ENCODE results near the gene GZF1.

Gene GZF1

DNA sequence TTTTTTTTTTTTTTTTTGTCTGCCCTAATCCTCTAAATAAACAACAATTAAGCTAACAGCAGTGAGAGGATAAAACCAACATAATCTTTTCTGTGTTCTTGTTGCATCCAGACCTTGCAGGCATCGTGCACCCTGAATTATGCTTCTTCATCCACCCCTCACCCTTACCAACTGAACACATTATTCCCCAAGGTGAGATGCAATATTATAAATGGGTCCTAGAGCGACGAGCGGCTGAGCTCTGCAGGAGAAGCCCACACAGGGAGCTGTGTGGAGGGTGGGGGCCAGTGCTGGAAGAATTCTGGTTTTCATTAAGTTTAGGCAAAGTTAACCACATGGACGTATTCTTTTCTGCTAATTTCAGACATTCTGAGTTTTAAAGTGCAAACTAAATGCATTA, 43.6 kb upstream of the GZF1 start:
- TF ChIP-seq CTCF (IDR thresholded peaks at IDR 0.05; ENCODE audit: low read depth, low read length), result no peak
- no peak for DNase-seq (ENCODE audit: low read depth, low spot score)
- in situ Hi-C loops (cut with HindIII; ENCODE audit: low sequenced_read_pairs), result no loop called here
- no peak overlapping the region for H3K4me3 ChIP-seq (ENCODE audit: low read depth, low read length)

DNA sequence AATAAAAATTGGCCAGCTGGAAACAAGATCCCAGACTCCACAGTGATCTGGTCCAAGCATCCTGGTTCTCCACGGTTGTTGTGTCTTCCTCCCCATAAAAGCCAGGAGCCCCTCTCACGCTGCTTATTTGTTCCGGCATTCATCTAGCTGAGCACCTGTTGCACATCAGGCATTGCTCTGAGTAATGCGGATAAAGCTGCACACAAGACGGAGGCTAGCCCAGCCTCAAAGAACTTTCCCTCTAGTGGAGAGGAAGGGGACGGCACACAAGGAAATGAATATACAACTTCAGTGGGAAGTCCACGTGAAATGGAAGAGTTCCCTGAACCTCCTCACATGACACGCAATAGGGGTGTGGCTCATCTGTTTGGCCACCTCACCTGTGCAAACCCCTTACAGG, 41.7 kb upstream of the GZF1 start:
- in situ Hi-C loops (cut with HindIII; ENCODE audit: low sequenced_read_pairs), result no loop called here
- DNase-seq (ENCODE audit: low read depth, low spot score), result no peak
- TF ChIP-seq CTCF (IDR thresholded peaks at IDR 0.05; ENCODE audit: low read depth, low read length), result peak; percentile 52

DNA sequence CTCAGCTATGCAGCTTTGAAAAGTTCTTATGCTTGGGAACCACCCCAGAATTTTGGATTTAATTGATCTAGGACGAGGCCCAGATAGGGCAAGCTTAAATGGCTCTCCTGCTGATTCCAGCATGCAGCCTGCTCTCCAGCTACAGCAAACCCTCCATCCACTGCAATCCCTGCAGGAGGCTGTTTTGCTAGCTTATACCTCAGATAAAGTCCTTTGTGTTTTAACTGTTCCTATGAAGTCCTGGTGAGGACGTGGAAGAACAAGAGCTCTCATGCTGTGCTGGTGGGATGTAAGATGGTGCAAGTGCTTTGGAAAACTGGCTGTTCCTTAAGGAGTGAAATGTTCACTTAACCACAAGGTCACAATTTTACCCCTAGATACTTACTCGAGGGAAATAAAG, 36.9 kb upstream of the GZF1 start:
- peak; percentile 38 for DNase-seq (ENCODE audit: low read depth, low spot score)
- no peak overlapping the region for H3K4me3 ChIP-seq (ENCODE audit: low read depth, low read length)
- in situ Hi-C loops (cut with HindIII; ENCODE audit: low sequenced_read_pairs), result no loop called here
- TF ChIP-seq CTCF (IDR thresholded peaks at IDR 0.05; ENCODE audit: low read depth, low read length), result no peak

More for the DNA sequence above, 41.7 kb upstream of the GZF1 start:
- no peak overlapping the region for H3K4me3 ChIP-seq (ENCODE audit: low read depth, low read length)

DNA sequence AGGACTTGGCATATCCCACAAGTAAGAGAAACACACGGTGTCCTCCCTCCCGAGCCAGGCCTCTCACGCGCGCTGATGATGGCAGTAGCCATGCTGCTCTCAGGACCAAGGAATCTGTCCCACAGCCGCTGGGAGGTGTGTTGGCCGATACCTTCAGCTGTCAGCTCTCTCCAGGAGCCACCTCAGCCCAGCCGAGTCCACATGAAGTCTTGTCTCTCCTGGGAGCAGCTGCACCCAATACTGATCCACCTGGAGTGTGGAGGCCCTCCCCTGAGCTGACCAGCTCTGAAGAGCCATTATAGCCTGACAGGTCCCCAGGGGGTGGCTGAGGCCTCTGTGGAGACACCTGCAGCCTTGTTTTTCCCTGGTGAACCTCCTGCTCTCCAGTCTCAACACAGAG, 35.2 kb upstream of the GZF1 start:
- no peak for DNase-seq (ENCODE audit: low read depth, low spot score)
- in situ Hi-C loops (cut with HindIII; ENCODE audit: low sequenced_read_pairs), result no loop called here
- TF ChIP-seq CTCF (IDR thresholded peaks at IDR 0.05; ENCODE audit: low read depth, low read length), result no peak
- no peak overlapping the region for H3K4me3 ChIP-seq (ENCODE audit: low read depth, low read length)

GRCh38 chr20:23327617-23328333, 34.2 kb upstream of the GZF1 start:
- TF ChIP-seq CTCF (IDR thresholded peaks at IDR 0.05; ENCODE audit: low read depth, low read length), result no peak
- in situ Hi-C loops (cut with HindIII; ENCODE audit: low sequenced_read_pairs), result no loop called here
- H3K4me3 ChIP-seq (ENCODE audit: low read depth, low read length), result no peak overlapping the region
- DNase-seq (ENCODE audit: low read depth, low spot score), result no peak

DNA sequence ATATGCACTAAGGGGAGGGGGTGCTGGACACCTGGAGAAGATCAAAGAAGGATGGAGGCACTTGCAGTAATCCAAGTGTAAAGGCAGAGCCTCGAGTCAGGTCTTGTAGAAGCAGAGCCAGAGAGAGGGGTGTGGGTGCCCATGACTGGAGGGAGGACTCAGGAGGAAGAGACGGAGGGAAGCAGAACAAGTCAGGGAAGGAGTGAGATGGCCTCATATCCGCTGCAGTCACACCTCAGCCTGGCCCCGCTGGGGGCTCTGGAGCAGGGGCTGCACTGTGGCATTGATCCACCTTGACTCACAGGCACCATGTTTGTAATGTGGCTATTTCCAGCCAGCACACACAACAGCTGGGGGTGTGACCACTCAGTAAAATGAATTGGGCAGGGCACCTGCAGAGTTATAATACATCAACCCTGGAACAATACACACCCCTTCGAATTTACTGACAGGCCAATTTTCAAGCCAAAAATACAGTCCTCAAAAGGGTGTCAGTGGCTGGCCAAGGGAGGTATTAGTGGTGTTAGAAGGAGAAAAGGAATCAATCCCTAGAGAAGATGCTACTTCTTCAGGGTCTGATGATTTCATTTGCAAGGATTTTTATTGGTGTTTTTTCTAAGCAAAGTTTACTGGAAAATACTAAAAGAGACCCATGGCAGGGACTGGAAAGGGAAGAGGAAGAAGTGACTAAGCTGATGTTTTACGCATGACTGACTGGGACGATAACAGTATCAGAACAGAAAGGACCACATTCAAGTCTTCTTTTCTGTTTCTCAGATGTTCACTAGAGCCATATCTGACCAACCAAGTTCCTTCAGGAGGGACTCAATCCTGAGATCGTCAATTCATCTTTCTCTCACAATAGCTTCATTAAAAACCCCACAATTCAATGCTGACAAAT, 30.3 kb upstream of the GZF1 start:
- DNase-seq (ENCODE audit: low read depth, low spot score), result peak; percentile 48
- TF ChIP-seq CTCF (IDR thresholded peaks at IDR 0.05; ENCODE audit: low read depth, low read length), result no peak
- in situ Hi-C loops (cut with HindIII; ENCODE audit: low sequenced_read_pairs), result no loop called here
- no peak overlapping the region for H3K4me3 ChIP-seq (ENCODE audit: low read depth, low read length)
